ENCODE data around the gene CRYGD. TPM values are rescaled to one million over a fixed set of nuclear protein-coding genes. Genes with fewer than 3 reads are reported as not detected.

Gene CRYGD
- total RNA-seq, 1 donor from 2014 or later, result not detected

DNA sequence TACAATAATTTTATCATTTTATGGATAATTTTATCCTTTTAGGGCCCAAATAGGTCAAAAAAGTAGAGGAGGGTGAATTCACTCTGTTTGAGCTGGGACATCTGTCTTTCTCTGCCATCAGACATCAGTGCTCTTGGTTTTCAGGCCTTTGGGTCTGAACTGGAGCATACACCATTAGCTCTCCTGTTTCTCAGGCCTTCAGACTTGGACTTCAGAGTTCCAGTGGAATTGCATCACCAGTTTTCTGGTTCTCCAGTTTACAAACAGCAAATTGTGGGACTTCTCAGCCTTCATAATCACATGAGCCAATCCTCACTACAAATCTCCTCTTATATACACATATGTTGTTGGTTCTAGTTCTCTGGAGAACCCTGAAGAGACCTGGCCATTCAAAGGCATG is 33.9 kb downstream of the CRYGD start:
- no peak overlapping the region for H3K27ac ChIP-seq (ENCODE audit: low read depth, low read length)
- no peaks in the 10 kb centered on the region for H3K9me3 ChIP-seq (ENCODE audit: insufficient read depth, low read depth, low read length)
- no peak overlapping the region for H2AFZ ChIP-seq (ENCODE audit: low read depth, low read length)
- H3K36me3 Mint-ChIP-seq (ENCODE audit: low read depth, unreplicated experiment), result no peaks in the 10 kb centered on the region
- FAIRE-seq (no peak), DNase-seq (ENCODE audit: low read depth) (no peak)
- H3K4me3 ChIP-seq (ENCODE audit: insufficient read depth, low read depth, low read length), result no peak overlapping the region
- H3K27me3 Mint-ChIP-seq (ENCODE audit: low read depth, unreplicated experiment), result peaks cover 13% of the 10 kb centered on the region
- no peak overlapping the region for H3K4me2 ChIP-seq (ENCODE audit: low read length)
- peaks cover 3% of the 10 kb centered on the region for H3K4me1 Mint-ChIP-seq (ENCODE audit: low read depth, unreplicated experiment)
- H3K9ac ChIP-seq (ENCODE audit: low read length), result no peak overlapping the region
- H3K27me3 ChIP-seq (ENCODE audit: insufficient read depth, low read length), result no peaks in the 10 kb centered on the region
- no peaks in the 10 kb centered on the region for H4K20me1 ChIP-seq (ENCODE audit: insufficient read depth, low read length)
- no peaks in the 10 kb centered on the region for H3K4me1 ChIP-seq (ENCODE audit: insufficient read depth, low read length)
- H3K79me2 ChIP-seq (ENCODE audit: insufficient read depth, low read length), result no peaks in the 10 kb centered on the region
- no peak overlapping the region for H3K27ac Mint-ChIP-seq (ENCODE audit: unreplicated experiment)
- H3K36me3 ChIP-seq (ENCODE audit: insufficient read depth, low read length), result no peaks in the 10 kb centered on the region
- H3K9me3 Mint-ChIP-seq (ENCODE audit: unreplicated experiment), result peaks cover 3% of the 10 kb centered on the region
- TF ChIP-seq EZH2 (IDR thresholded peaks at IDR 0.05; ENCODE audit: insufficient read depth, low read length) (no peak), CTCF (IDR thresholded peaks at IDR 0.05; ENCODE audit: insufficient read depth, low read depth, low read length) (no peak)
- no peak overlapping the region for H3K4me3 Mint-ChIP-seq (ENCODE audit: unreplicated experiment)

GRCh38 chr2:208086029-208086428 is 38.3 kb downstream of the CRYGD start:
- DNase-seq (ENCODE audit: low read depth), result no peak
- Histone ChIP-seq H3K4me2 (ENCODE audit: low read length) (no peak overlapping the region), H4K20me1 (ENCODE audit: insufficient read depth, low read length) (no peaks in the 10 kb centered on the region), H3K27ac (ENCODE audit: low read depth, low read length) (no peak overlapping the region), H3K4me3 (ENCODE audit: insufficient read depth, low read depth, low read length) (no peak overlapping the region), H3K4me1 (ENCODE audit: insufficient read depth, low read length) (no peaks in the 10 kb centered on the region), H3K79me2 (ENCODE audit: insufficient read depth, low read length) (no peaks in the 10 kb centered on the region), H3K27me3 (ENCODE audit: insufficient read depth, low read length) (no peaks in the 10 kb centered on the region), H3K9ac (ENCODE audit: low read length) (no peak overlapping the region), H3K36me3 (ENCODE audit: insufficient read depth, low read length) (no peaks in the 10 kb centered on the region), H2AFZ (ENCODE audit: low read depth, low read length) (no peak overlapping the region), H3K9me3 (ENCODE audit: insufficient read depth, low read depth, low read length) (no peaks in the 10 kb centered on the region)
- H3K9me3 Mint-ChIP-seq (ENCODE audit: unreplicated experiment), result peaks cover 3% of the 10 kb centered on the region
- H3K27ac Mint-ChIP-seq (ENCODE audit: unreplicated experiment), result no peak overlapping the region
- no peak overlapping the region for H3K4me3 Mint-ChIP-seq (ENCODE audit: unreplicated experiment)
- no peaks in the 10 kb centered on the region for H3K4me1 Mint-ChIP-seq (ENCODE audit: low read depth, unreplicated experiment)
- TF ChIP-seq CTCF (IDR thresholded peaks at IDR 0.05; ENCODE audit: insufficient read depth, low read depth, low read length) (no peak), EZH2 (IDR thresholded peaks at IDR 0.05; ENCODE audit: insufficient read depth, low read length) (no peak)
- H3K36me3 Mint-ChIP-seq (ENCODE audit: low read depth, unreplicated experiment), result no peaks in the 10 kb centered on the region
- FAIRE-seq, result no peak
- peaks cover 12% of the 10 kb centered on the region for H3K27me3 Mint-ChIP-seq (ENCODE audit: low read depth, unreplicated experiment)

DNA sequence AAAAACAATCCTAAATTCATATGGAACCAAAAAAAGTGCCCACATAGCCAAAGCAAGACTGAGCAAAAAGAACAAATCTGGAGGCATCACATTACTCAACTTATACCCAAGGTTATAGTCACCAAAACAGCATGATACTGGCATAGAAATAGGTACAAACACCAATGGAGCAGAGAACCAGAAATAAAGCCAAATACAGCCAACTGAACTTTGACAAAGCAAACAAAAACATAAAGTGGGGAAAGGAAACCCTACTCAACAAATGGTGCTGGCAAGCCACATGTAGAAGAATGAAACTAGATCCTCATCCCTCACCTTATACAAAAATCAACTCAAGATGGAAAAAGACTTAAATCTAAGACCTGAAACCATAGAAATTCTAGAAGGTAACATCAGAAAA is 40.5 kb downstream of the CRYGD start:
- Histone ChIP-seq H3K9me3 (ENCODE audit: insufficient read depth, low read depth, low read length) (no peaks in the 10 kb centered on the region), H3K4me3 (ENCODE audit: insufficient read depth, low read depth, low read length) (no peak overlapping the region), H3K4me1 (ENCODE audit: insufficient read depth, low read length) (no peaks in the 10 kb centered on the region), H3K36me3 (ENCODE audit: insufficient read depth, low read length) (no peaks in the 10 kb centered on the region), H3K9ac (ENCODE audit: low read length) (no peak overlapping the region), H3K27me3 (ENCODE audit: insufficient read depth, low read length) (peaks cover 4% of the 10 kb centered on the region), H2AFZ (ENCODE audit: low read depth, low read length) (no peak overlapping the region), H3K27ac (ENCODE audit: low read depth, low read length) (no peak overlapping the region), H4K20me1 (ENCODE audit: insufficient read depth, low read length) (no peaks in the 10 kb centered on the region), H3K79me2 (ENCODE audit: insufficient read depth, low read length) (no peaks in the 10 kb centered on the region), H3K4me2 (ENCODE audit: low read length) (no peak overlapping the region)
- Mint-ChIP-seq H3K27ac (ENCODE audit: unreplicated experiment) (no peak overlapping the region), H3K9me3 (ENCODE audit: unreplicated experiment) (peaks cover 3% of the 10 kb centered on the region), H3K36me3 (ENCODE audit: low read depth, unreplicated experiment) (no peaks in the 10 kb centered on the region), H3K4me1 (ENCODE audit: low read depth, unreplicated experiment) (no peaks in the 10 kb centered on the region), H3K4me3 (ENCODE audit: unreplicated experiment) (no peak overlapping the region), H3K27me3 (ENCODE audit: low read depth, unreplicated experiment) (peaks cover 12% of the 10 kb centered on the region)
- FAIRE-seq (no peak), DNase-seq (ENCODE audit: low read depth) (no peak)
- TF ChIP-seq EZH2 (IDR thresholded peaks at IDR 0.05; ENCODE audit: insufficient read depth, low read length) (no peak), CTCF (IDR thresholded peaks at IDR 0.05; ENCODE audit: insufficient read depth, low read depth, low read length) (no peak)

Measured in astrocyte (in vitro differentiated cells and primary cell).